GM21360 (cell line): ENCODE results near the gene ZFAND6.

ENCODE experiments used
- ATAC-seq: cut with Tn5 transposase; IDR thresholded peaks from one replicate; pipeline ENCODE4 v1.9.1; 2021; ENCODE audit warnings: mild to moderate bottlenecking, moderate library complexity; ENCODE audit not compliant: unreplicated experiment

ZFAND6 gene

GRCh38 chr15:80185152-80185551 lies 125.7 kb downstream of the ZFAND6 start:
- no peak for ATAC-seq

GRCh38 chr15:80186066-80186465 lies 126.6 kb downstream of the ZFAND6 start:
- no peak for ATAC-seq

- no peak for ATAC-seq
Measured at GRCh38 chr15:80186597-80186996, 127.1 kb downstream of the ZFAND6 start.
